Measurements from ENCODE around the gene EID2. TPM values are rescaled to one million over a fixed set of nuclear protein-coding genes. Genes with fewer than 3 reads are reported as not detected.

The EID2 gene
- total and polyA plus RNA-seq, 10 of the 15 experiments (the other 5 are each of a cell fraction or from before 2014, with no cell fraction given): 1.6 to 11.4 (median 7.0) TPM

DNA sequence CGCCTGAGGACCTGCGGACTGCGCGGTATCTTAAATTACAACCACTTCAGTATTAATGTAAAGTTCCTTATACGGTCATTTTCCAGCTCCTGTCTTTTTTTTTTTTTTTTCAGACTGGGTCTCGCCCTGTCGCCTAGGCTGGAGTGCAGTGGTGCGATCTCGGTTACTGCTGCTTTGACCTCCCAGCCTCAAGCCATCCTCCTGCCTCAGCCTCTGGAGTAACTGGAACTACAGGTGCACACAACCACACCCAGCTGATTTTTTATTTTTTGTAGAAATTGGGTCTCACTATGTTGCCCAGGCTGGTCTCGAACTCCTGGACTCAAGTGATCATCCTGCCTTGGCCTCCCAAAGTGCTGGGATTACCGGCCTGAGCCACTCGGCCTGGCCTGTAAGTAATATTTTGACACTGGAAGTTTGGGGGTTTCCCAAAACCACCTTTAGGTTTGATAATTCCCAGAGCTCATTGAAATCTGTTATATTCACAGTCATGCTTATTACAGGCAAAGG, 6.9 kb downstream of the EID2 start:
- ATAC-seq: peak; percentile 18
- Histone ChIP-seq H3K4me3 (no peak overlapping the region), H3K4me2 (ENCODE audit: control insufficient read depth, insufficient read depth) (peak overlapping the region; percentile 38; the same call in 1 of the 2 replicates), H3K27me3 (replicated peaks in 1 of 2; ENCODE audit: control insufficient read depth in 2 of 2, insufficient read depth in 2 of 2, low read length in 1 of 2) (no peaks in the 10 kb centered on the region), H3K9me3 (replicated peaks; ENCODE audit: control insufficient read depth, insufficient read depth, low read length) (no peaks in the 10 kb centered on the region), H3K36me3 (ENCODE audit: control insufficient read depth in 2 of 2, insufficient read depth in 2 of 2, low read length in 1 of 2) (no peaks in the 10 kb centered on the region), H2AFZ (ENCODE audit: control insufficient read depth, low read depth, low read length) (peak overlapping the region; percentile 97), H3K4me1 (ENCODE audit: control insufficient read depth, insufficient read depth, low read length) (peaks cover 1% of the 10 kb centered on the region; the same call in 1 of the 2 replicates), H4K20me1 (ENCODE audit: control insufficient read depth, insufficient read depth) (no peaks in the 10 kb centered on the region), H3K27ac (ENCODE audit: control insufficient read depth, insufficient read depth) (no peak overlapping the region), H3K79me2 (ENCODE audit: control insufficient read depth, insufficient read depth, low read length) (peaks cover 13% of the 10 kb centered on the region), H3K9ac (ENCODE audit: control insufficient read depth, insufficient read depth, low read length) (no peak overlapping the region)
- RAD21 ChIA-PET (ENCODE audit: unreplicated experiment): interaction anchor here (0.9 to 2.3 kb wide), 11 partner anchors 30 to 413 kb away, joined by 3 to 14 read pairs (median 4); partner anchors contain the start of genes DLL3, MED29, PAF1 and PLEKHG2
- 19% methylated on average over 10 of the region's 12 CpGs for WGBS (ENCODE audit: insufficient coverage, insufficient replicate concordance, low lambda C conversion rate, missing lambda C conversion rate)
- in situ Hi-C loops (cut with MboI) (loop anchor here (5.0 kb wide), 3 partner anchors 56 to 411 kb away; no protein-coding TSS in a partner anchor), intact Hi-C loops (cut with micrococcal nuclease; ENCODE audit: unreplicated experiment) (loop anchor here (2.0 to 10.0 kb wide), 4 partner anchors 92 to 408 kb away; partner anchors contain the start of genes PAK4, PLEKHG2 and SAMD4B)
- SMC1A ChIA-PET (ENCODE audit: uncharacterized antibody, unreplicated experiment): interaction anchor here (0.6 to 3.4 kb wide), 16 partner anchors 10 to 556 kb away, joined by 3 to 26 read pairs (median 4); partner anchors contain the start of genes DLL3, GMFG and RPS16
- BruUV-seq (replicated peaks): no TSS peak
- CTCF ChIA-PET: interaction anchor here (0.6 to 5.0 kb wide), 22 partner anchors 9 to 633 kb away, joined by 3 to 63 read pairs (median 6); partner anchors contain the start of genes DLL3, MED29, NFKBIB and PAF1
- DNase-seq (ENCODE audit: low read depth, low spot score): no peak
- no peak for FAIRE-seq
- POLR2A ChIA-PET: interaction anchor here (0.6 kb wide), 1 partner anchor 52 kb away, joined by 3 read pairs; the partner anchor contains the start of gene TIMM50
- TF ChIP-seq EED (IDR thresholded peaks at IDR 0.05; ENCODE audit: low read depth) (no peak), HCFC1 (IDR thresholded peaks at IDR 0.05; ENCODE audit: low read length) (0 out of 2 replicates have a peak, but pooled peaks have one; percentile 2)

DNA sequence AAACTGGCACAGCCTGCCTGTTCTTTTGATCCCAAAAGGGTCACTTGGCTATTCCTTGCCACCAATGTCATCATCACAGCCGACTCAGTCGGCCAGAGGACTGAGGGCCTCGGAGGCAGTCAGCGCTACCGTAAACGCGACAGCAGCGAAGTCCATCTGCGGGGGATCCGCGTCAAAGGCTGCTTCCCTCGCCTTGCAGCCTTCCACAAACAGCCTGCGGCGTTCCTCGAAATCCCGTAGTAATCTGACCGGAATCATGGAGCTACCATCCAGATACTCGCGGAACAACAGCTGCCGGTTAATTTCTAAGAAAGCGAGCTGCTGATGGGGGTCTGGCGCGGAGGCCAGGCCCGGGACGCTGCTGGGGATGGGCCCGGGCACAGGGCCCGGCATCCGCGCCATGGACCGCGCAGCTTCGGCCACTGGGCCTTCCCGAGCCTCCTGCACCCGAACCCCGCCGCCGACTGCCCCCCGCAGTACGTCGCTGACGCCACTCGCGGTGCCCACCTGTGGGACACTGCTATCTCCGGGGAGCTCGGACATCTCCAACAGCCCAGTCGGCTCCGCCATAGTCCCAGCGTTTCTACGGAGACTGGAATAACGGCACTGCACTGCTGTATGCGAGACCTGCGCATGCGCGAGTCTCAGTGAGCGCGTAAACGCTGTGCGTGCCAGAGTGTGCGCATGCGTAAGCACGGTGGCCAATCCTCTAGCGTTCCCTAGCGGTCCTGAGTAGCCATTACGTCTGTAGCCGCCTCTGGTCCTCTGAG, 7.5 kb downstream of the EID2 start, which contains the start of gene EID2B:
Gene EID2B (minus strand): TSS at position 620 of the 770 bp plus-strand sequence. CDS start 50 bp downstream, at position 570.
- ChIA-PET RAD21 (ENCODE audit: unreplicated experiment) (interaction anchor here (0.8 to 1.5 kb wide), 10 partner anchors 30 to 413 kb away, joined by 3 to 14 read pairs (median 4); partner anchors contain the start of genes DLL3, PLEKHG2 and RPS16), POLR2A (interaction anchor here (0.6 kb wide), 1 partner anchor 52 kb away, joined by 3 read pairs; the partner anchor contains the start of gene TIMM50), CTCF (interaction anchor here (0.6 to 5.0 kb wide), 24 partner anchors 10 to 633 kb away, joined by 3 to 63 read pairs (median 5); partner anchors contain the start of genes DLL3, MED29, NFKBIB and PAF1), SMC1A (ENCODE audit: uncharacterized antibody, unreplicated experiment) (interaction anchor here (0.6 to 3.4 kb wide), 15 partner anchors 10 to 555 kb away, joined by 3 to 26 read pairs (median 4); partner anchors contain the start of genes DLL3, GMFG and RPS16)
- Histone ChIP-seq H3K4me2 (ENCODE audit: control insufficient read depth, insufficient read depth) (peak within 1 kb of the TSS; percentile 56), H3K79me2 (ENCODE audit: control insufficient read depth, insufficient read depth, low read length) (peaks cover 13% of the 10 kb centered on the region), H4K20me1 (ENCODE audit: control insufficient read depth, insufficient read depth) (no peaks in the 10 kb centered on the region), H3K27ac (ENCODE audit: control insufficient read depth, insufficient read depth) (peak within 1 kb of the TSS; percentile 57), H3K4me3 (peak within 1 kb of the TSS; percentile 98), H3K27me3 (replicated peaks in 1 of 2; ENCODE audit: control insufficient read depth in 2 of 2, insufficient read depth in 2 of 2, low read length in 1 of 2) (no peaks in the 10 kb centered on the region), H2AFZ (ENCODE audit: control insufficient read depth, low read depth, low read length) (peak within 1 kb of the TSS; percentile 97), H3K9me3 (replicated peaks; ENCODE audit: control insufficient read depth, insufficient read depth, low read length) (no peaks in the 10 kb centered on the region), H3K36me3 (ENCODE audit: control insufficient read depth in 2 of 2, insufficient read depth in 2 of 2, low read length in 1 of 2) (no peaks in the 10 kb centered on the region), H3K9ac (ENCODE audit: control insufficient read depth, insufficient read depth, low read length) (peak within 1 kb of the TSS; percentile 76), H3K4me1 (ENCODE audit: control insufficient read depth, insufficient read depth, low read length) (no peaks in the 10 kb centered on the region)
- peak; percentile 96 for ATAC-seq
- DNase-seq (ENCODE audit: low read depth, low spot score): peak; percentile 94
- BruUV-seq (replicated peaks): TSS peak; percentile 82
- intact Hi-C loops (cut with micrococcal nuclease; ENCODE audit: unreplicated experiment): loop anchor here (1.0 to 10.0 kb wide), 5 partner anchors 58 to 408 kb away; partner anchors contain the start of genes PAK4, PLEKHG2 and SAMD4B
- FAIRE-seq: peak; percentile 96
- WGBS (ENCODE audit: insufficient coverage, insufficient replicate concordance, low lambda C conversion rate, missing lambda C conversion rate): under 1% methylated on average over 65 of the region's 65 CpGs
- in situ Hi-C loops (cut with MboI): loop anchor here (5.0 kb wide), 3 partner anchors 55 to 410 kb away; no protein-coding TSS in a partner anchor
- TF ChIP-seq ZNF207 (IDR thresholded peaks at IDR 0.05; ENCODE audit: borderline replicate concordance): peak; percentile 39; the same call in 1 of the 2 replicates
- TF ChIP-seq RAD21 (IDR thresholded peaks at IDR 0.05; ENCODE audit: insufficient read depth, low read depth, low read length): peak; percentile 88
- TF ChIP-seq BACH1 (IDR thresholded peaks at IDR 0.05; ENCODE audit: borderline replicate concordance): no peak; the same call in 1 of the 2 replicates
- TF ChIP-seq, protein P1, sequence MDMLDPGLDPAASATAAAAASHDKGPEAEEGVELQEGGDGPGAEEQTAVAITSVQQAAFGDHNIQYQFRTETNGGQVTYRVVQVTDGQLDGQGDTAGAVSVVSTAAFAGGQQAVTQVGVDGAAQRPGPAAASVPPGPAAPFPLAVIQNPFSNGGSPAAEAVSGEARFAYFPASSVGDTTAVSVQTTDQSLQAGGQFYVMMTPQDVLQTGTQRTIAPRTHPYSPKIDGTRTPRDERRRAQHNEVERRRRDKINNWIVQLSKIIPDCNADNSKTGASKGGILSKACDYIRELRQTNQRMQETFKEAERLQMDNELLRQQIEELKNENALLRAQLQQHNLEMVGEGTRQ (IDR thresholded peaks at IDR 0.05; ENCODE audit: borderline replicate concordance, low read depth, low read length): no peak
- TF ChIP-seq ZNF24 (IDR thresholded peaks at IDR 0.05): no peak
- TF ChIP-seq ZNF217 (IDR thresholded peaks at IDR 0.05): no peak
- TF ChIP-seq NBN (IDR thresholded peaks at IDR 0.05): no peak
- TF ChIP-seq EZH2 (IDR thresholded peaks at IDR 0.05; ENCODE audit: borderline replicate concordance, control insufficient read depth, low read depth, low read length): no peak
- TF ChIP-seq YY1 (IDR thresholded peaks at IDR 0.05; ENCODE audit: low read depth, low read length): peak; percentile 89
- TF ChIP-seq CREB1 (IDR thresholded peaks at IDR 0.05; ENCODE audit: low read depth): peak; percentile 49; the same call in 1 of the 2 replicates
- TF ChIP-seq KAT2A (conservative IDR thresholded peaks at IDR 0.05; ENCODE audit: control insufficient read depth, low read depth, low read length): no peak
- TF ChIP-seq TARDBP (IDR thresholded peaks at IDR 0.05; ENCODE audit: borderline replicate concordance): no peak
- TF ChIP-seq HDAC2 (IDR thresholded peaks at IDR 0.05): no peak

Data from GM12878 (cell line).